CD4-positive, alpha-beta T cell treated with Interleukin-21 for 1 hour (primary cell): ENCODE measurements around the gene HIBCH.
A peak's percentile ranks its signal among the peaks of the same experiment; 100 is the strongest.
"Not testable (repeated sequence)": the region's sequence is repeated elsewhere in the genome, so short reads cannot be mapped to it uniquely, and the experiment has no call there.

Experiments used
- DNase-seq: peaks from one replicate; pipeline ENCODE4 v3.0.0-alpha.2; 2020

Gene HIBCH

DNA sequence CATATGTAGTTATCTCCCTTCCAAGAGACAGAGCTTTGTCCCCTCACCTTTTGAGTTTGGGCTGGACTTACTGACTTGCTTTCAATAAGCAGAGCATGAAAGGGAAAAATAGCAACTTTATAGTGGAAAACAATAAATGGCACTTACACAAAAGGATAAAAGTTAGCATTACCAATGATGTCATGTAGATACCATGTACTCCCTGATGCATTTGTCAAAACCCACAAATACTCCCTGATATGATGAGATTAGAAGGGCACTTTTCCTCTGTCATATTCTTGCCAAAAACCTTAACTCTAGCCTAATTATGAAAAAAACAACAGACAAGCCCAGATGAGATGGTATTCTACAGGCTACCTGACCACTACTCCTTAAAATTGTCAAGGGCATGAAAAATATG is 16.0 kb downstream of the HIBCH start:
- DNase-seq: no peak

DNA sequence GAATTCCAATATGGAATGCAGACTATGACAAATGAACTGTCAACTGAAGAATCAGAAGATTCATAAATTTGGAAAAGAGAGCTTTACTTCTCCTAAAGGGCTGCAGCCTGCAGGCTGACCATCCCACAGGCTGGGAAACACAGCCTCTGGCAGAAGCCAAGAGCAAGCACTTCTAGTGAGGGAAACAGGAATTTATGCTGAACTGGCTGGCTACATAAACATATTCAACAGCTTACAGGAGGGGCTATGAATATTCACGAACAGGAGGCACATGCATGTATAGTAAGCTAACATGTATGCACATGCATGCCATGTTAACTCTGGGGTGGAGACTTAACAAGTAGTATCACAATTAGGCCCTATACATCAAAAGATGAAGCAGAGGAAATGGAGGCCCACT is 17.6 kb downstream of the HIBCH start:
- DNase-seq: no peak

DNA sequence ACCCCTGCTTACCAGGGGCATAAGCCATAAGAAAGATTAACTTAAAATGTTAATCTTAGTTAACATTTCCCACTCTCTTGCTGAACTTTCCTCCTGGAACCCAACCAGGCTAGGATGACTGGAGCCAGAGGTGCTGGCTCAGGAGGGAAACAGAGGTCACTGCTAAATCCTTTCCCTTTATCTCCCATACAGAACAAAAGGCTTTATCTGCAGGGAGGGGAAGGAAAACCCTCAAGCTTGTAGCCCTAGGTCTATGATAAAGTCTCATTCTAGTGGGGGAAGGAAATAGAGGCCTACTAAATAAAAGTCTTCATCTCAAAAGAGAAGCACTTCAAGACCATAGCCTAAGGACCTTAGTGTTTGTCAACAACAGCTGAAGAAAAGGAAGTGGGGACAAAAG is 18.6 kb downstream of the HIBCH start:
- DNase-seq: no peak

DNA sequence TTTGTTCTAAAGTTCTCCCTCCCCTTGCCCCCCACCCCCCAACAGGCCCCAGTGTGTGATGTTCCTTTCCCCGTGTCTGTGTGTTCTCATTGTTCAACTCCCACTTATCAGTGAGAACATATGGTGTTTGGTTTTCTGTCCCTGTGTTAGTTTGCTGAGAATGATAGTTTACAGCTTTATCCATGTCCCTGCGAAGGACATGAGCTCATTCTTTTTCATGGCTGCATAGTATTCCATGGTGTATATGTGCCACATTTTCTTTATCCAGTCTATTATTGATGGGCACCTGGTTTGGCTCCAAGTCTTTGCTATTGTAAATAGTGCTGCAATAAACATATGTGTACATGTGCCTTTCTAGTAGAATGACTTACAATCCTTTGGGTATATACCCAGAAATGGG is 21.7 kb downstream of the HIBCH start:
- DNase-seq: not testable (repeated sequence)

DNA sequence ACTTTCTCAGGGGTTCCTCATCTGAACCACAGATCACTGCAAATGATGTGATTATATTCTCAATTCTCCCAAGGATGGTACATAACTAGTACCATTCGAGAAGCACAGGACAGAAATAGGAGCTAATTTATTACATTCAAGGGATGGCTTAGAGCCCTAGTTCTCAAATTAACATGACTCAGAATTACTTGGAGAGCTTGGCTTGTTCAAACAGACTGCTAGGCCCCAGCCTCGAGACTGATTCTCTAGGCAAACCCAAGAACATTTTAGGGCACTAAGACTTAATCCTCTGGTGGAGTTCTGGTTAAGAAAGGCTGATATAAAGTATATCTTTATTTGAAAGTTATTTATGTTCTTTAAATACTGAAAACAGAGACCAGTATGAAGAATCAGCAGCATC is 35.8 kb downstream of the HIBCH start:
- DNase-seq: no peak

DNA sequence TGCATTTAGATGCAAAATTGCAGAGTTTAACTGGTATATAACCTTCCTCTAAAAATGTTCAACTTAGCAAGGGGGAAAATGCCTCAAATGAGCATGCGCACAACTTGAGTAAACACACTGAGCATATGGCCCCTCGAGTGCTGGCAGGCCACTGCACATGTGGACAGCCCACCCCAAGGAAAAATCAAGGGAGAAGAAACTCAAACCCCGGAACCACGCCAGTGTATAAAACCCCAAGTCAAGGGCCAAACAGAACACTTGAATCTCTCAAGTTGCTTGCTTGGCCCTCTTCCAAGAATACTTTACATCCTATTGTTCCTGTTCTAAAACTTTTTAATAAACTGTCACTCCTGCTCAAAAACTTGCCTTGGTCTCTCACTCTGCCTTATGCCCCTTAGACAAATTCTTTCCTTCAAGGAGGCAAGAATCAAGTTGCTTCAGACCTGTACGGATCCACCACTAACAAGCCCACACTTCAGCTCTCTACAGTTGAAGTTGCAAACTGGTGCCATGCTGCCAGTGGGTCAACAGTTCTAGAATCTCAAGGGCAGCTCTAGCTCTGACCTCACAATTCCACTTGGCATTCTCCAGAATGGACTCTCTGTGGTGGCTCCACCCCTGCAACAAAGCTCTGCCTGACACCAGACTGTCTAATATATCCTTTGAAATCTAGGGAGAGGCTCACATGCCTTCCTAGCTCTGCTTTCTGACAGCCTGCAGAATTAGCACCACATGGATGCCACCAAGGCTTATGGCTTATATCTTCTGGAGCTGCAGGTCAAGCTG is 38.9 kb downstream of the HIBCH start:
- no peak for DNase-seq

DNA sequence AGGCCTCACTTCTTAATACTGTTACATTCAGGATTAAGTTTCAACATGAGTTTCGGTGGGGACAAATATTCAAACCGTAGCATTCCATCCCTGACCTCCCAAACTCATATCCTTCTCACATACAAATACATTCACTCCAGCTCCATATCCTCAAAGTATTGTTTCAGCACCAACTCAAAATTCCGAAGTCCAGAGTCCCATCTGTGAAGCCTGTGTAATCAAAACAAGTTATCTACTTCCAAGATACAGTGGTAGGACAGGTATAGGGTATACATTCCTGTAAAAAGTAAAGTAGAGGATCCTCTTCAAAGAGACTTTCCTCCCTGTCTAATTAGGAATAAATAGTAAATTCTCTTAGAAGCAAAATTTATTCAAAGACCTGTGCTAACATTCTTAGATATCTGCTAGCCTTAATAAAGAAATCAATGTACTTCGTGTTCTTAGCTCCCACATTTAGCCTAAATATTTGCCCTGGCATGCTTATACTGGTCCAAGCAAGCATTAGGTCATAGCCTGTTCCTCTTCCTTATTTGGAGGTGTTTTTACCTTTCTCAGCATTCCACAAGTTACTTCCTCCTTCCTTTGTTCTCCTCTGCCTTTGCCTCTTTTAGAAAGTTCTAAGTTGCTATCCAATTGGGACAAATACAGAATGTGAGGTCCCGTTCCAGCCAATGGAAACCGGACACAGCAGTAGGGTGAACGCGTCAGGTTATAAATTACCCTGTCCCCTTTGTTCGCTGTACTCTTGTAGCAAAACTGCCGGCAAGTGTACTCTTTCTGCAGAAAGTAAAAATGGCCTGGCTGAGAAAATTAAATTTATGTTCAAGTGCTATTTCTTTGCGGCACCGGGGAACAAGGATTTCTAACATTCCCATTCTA is 40.1 kb downstream of the HIBCH start:
- DNase-seq: not testable (repeated sequence)

DNA sequence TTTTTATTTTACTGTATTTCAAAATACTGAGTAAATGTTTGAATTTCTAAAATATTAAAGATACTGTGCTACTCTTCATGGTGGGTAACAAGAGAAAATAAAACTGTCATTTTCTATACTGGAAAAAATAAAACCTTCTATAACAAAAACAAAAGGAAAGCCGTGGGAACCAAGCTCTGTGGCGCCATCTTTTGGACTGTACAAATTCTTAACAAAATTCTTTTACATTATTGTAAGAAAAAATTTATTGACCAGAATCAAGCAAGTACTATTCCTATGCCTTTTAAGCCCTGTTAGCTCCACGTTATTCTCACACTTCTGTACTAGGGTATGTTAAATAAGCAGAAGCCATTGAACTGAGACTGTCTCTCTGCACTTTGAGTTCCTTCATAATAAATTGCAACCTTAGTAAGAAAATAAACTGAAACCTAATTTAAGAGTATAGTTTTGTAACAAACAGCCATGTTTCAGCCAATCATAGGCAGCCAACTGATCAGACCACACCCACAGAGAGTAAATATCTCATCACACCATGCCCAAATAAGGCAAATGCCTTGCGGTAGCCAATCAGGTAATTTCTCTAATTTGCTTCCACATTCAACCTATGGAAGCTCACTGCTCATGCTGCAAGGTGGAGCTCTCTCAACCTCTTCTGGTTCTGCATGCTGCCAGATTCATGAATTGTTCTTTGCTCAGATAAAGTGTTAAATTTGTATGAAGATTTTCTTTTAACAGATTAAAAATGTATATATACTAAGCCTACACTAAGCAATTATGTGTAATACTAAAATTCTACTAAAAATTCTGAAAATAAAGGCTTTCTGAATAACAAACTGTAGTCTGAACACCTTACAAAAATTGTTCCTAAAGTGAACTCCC is 42.2 kb downstream of the HIBCH start:
- DNase-seq: peak; percentile 21

DNA sequence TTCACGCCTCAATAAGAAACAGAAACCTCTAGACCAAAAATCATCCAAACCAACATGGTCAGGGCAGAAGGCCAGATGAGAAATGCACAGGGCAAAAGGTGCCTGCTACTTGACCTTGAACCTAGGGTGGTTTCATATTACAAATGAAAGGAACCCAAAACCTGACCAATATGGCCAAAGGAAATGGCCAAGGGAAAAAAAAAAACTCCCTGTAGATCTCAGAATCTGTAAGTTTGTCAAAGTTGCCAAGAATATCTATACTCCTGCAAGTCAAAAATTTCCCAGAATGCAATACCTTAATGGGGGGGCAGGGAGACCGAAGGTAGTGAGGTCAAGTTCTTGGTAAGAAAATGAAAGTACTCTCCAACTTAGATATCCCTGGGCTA is 47.2 kb downstream of the HIBCH start:
- no peak for DNase-seq

DNA sequence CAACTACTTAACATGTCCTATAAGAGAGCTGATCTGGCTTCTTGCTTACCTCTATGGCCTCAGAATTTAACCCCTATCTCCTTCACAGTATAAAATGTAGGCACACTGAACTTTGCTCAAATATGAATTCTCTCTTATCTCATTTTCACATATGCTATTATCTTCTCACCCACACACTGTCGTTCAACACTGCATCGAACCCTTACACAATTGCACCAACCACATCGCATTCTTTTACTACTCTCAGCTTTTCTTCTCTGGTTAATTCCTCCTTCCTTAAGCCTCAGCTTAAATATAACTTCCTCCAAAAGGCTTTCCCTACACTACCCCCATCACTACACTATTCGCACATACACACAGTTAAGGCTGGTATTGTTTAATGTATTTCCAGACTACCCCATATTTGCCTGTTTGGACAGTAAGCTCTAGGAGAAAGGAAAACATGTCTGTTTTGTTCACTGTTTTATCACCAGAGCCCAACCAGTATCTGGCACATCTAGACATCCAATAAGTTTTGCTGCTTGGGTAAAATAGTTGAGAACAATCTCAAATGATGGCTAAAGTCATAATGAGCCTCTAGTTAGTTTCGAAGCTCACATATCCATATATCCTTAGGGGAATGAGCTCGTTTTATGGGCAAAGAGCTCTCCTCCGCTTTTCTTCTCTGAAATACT is 47.7 kb downstream of the HIBCH start:
- DNase-seq: no peak

DNA sequence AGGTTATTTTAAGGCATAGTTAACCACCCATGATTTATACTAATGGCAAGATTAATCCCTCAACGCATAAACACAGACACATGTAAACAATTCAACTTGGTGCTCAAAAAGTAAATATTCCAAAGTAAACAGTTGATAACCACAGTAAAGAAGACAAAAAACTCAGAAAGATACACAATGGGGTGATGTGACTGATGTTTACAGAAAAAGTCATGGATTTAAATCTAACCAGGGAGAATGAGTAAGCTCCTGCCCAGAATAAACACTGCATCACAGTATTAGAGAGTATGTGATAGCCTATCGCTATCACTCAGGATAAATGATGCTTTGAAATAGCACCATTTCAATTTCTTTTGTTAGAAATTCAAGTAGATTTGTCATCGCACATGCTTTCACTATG is 49.3 kb downstream of the HIBCH start:
- no peak for DNase-seq

DNA sequence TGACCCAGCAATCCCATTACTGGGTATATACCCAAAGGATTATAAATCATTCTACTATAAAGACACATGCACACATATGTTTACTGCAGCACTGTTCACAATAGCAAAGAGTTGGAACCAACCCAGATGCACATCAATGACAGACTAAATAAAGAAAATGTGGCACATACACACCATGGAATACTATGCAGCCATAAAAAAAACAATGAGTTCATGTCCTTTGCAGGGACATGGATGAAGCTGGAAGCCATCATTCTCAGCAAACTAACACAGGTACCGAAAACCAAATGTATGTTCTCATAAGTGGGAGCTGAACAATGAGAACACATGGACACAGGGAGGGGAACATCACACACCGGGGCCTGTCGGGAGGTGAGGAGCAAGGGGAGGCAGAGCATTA is 49.9 kb downstream of the HIBCH start:
- DNase-seq: not testable (repeated sequence)

DNA sequence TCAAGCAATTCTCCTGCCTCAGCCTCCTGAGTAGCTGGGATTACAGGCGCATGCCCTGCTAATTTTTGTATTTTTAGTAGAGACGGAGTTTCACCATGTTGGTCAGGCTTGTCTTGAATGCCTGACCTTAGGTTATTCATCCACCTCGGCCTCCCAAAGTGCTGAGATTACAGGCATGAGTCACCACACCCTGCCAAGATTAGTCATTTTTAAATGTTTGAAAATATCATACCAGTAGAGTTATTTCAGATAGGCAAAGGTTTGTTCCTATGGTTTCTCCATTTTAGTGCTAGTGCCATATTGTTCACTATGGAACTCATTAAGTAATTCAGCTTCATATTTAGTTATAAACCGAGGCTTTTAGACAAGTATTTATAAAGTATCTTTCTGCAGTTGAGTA is 52.3 kb downstream of the HIBCH start:
- no peak for DNase-seq

DNA sequence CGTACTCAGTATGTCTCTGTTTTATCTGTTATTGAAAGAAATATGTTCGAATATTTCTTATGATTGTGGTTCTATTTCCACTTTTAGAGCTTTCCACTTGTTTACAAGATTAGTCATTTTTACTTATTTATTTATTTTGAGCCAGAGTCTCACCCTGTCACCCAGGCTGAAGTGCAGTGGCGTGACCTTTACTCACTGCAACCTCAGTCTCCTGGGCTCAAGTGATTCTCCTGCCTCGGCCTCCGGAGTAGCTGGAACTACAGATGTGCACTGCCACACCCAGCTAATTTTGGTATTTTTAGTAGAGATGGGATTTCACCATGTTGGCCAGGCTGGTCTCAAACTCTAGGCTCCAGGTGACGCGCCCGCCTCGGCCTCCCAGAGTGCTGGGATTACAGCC is 53.3 kb downstream of the HIBCH start:
- no peak for DNase-seq

DNA sequence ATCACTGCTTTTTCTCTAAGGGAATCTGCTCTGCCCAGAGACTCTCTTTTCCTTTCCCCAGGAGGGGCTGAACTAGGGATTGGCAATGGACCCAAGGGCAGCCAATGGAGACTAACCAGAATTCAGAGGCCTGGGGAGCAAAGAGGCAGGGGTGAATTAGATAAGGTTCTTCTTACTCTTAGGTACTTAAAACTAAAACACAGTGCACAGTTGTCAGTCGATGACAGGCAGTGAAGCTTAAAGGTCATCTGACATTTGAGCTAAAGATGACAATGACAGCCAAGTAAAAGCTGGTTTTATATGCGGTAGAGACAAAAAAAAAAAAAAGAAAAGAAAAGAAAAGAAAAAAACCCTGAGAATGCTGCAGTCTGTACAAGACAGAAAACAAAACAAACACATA is 57.8 kb downstream of the HIBCH start:
- DNase-seq: no peak

DNA sequence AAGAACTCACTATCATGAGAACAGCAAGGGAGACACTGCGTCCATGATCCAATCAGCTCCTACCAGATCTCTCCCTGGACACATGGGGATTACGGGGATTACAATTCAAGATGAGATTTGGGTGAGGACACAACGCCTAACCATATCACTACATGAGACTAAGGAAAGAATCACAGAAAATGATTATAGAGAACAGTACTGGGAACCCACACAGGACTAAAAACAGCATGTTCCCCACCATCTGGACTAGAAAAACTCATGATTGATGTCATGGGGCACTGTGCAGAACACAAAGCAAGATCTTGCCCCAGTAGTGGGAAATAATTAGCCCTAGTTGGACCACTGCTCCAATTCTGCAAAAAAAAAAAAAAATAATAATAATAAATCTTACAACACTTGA is 63.5 kb downstream of the HIBCH start:
- no peak for DNase-seq

DNA sequence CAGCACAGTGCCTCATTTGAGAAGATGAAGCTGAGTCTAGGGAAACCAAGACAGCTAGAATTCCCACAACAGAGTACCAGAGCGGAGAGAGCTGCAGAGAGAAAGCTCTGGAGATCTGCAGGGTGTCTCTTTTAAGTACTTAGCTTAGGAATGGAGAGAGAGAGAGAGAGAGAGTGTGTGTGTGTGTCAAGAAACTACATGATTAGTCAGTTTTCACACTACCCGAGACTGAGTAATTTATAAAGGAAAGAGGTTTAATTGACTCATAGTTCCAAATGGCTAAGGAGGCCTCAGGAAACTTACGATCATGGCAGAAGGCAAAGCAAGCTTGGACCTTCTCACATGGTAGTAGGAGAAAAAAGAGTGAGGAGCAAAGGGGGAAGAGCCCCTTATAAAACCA is 64.0 kb downstream of the HIBCH start:
- no peak for DNase-seq

DNA sequence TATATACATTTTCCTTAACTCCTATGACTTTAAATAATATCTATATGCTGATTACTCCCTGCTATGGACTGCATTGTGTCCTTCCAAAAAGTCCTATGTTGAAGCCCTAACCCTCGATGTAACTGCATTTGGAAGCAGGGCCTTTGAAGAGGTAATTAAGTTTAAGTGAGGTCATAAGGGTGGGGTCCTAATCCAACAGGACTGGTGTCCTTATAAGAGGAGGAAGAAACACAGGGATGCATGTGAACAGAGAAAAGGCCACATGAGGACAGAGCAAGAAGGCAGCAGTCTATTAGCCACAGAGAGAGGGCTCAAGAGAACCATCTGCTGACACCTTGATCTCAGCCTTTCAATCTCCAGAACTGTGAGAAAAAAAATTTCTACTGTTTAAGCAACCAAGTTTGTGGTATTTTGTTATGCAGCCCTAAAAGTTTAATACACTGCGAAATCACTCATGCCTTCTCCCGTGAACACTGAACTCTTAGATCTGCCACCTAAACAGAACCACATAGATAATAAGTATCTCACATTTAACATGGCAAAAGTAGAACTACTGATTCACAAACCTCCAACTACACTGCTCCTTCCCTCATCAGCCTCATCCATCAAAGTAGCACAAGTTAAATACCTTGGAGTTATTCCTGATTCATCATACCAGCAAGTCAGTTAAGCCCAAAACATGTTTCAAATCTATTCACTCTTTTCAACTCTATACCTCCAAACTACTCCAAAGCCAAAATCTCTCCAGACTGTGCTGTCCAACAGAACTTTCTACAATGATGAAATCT is 65.4 kb downstream of the HIBCH start:
- DNase-seq: no peak

DNA sequence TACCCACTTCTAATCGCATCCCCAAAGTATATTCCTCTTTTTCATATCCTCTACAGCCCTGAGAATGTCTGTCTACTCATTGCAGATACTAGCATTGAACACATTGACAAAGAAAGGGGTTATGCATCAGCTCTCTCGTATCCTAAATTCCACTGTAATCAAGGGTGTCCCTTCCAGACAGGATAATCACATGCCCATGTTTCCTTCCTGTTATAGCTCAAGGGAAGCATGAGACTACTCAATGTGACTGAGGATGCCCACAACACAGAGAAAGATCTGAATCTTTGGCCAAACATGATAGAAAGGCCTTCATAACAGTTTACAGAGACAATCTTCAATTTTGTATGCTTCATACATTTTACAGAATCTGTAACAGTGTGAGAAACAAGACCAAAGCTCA is 69.2 kb downstream of the HIBCH start:
- DNase-seq: no peak

DNA sequence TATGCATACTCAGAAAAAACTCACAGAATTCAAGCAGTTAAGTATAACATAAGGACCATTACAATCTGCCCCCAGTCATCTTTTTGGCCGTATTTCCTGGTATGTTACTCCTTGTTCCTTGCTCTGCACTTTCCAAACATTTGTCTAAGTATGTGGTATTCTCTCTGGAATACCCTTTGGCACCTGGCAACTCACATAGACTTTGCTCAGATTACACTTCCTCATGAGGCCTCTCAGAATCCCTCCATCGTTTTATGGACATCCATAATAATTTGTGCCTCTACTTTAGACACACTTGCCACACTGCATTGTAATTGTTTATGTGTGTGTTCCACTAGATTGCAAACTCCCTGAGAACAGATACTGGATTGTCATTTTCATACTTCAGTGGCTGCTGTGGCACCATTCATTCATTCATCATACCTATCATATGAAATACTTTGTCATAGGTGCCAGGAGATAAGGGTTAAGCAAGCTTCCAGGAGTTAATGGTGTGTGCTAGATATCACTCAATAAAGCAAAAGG is 84.0 kb downstream of the HIBCH start:
- DNase-seq: no peak

DNA sequence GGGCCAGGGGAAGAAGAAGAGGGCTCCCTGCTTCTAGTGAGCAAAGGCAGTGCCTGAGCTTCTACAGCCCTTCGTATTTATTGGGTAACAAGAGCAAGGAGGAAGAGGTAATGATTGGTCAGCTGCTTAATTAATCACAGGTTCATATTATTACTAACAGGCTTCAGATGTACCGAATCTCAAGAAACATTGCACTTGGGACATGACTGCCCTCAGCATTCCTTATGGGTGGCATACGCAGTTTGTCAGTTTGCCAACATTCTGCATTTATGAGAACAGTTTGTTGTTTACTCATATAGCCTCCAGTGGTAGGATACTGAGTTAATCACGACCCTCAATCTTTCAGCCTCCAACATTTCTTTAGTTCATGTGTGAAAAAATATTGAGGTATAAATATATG is 84.5 kb downstream of the HIBCH start:
- no peak for DNase-seq

DNA sequence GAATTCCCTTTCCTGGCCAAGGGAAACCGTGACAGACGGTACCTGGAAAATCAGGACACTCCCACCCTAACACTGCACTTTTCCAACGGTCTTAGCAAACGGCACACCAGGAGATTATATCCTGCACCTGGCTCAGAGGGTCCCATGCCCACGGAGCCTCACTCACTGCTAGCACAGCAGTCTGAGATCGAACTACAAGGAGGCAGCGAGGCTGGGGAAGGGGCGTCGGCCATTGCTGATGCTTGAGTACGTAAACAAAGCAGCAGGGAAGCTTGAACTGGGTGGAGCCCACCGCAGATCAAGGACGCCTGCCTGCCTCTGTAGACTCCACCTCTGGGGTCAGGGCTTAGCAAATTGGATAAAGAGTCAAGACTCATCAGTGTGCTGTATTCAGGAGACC is 95.6 kb downstream of the HIBCH start:
- not testable (repeated sequence) for DNase-seq
